PC-3 (cell line): ENCODE data around the gene KCNJ10. TPM values are rescaled to one million over a fixed set of nuclear protein-coding genes. Genes with fewer than 3 reads are reported as not detected.

Source experiments
- ATAC-seq: fragments of 200-7000 bp; cut with Tn5 transposase; 2 replicates; pipeline ENCODE4 v1.9.1; 2020; ENCODE audit warnings: mild to moderate bottlenecking, moderate library complexity
- BruUV-seq: library from RNA; stranded (reverse); fragments of 400-500 nt; replicated peaks from 2 replicates; lab custom pipeline; 2021; lab: Mats Ljungman, UMichigan
- CTCF ChIA-PET: fragments of 300-600 bp; sonication (Branson Sonifier 250); formaldehyde crosslinking; loops from one replicate; lab custom pipeline; 2022; ENCODE audit warnings: antibody characterized with exemption; lab: Charles Lee
- POLR2A ChIA-PET: fragments of 300-600 bp; sonication (Branson Sonifier 250); formaldehyde crosslinking; loops from one replicate; lab custom pipeline; 2022; ENCODE audit warnings: antibody characterized with exemption; ENCODE audit not compliant: unreplicated experiment; lab: Charles Lee
- DNase-seq: peaks from one replicate; pipeline ENCODE4 v3.0.0-alpha.2; 2015
- H2AFZ ChIP-seq: fragments of 300-600 bp; sonication (generic); 2 replicates; pipeline ENCODE4 v1.6.0; 2016; ENCODE audit warnings: antibody characterized with exemption, low read length
- H3F3A ChIP-seq: fragments of 300-600 bp; sonication (generic); one replicate; pipeline ENCODE4 v1.6.0; 2017; ENCODE audit warnings: antibody characterized with exemption, low read length, control low read depth, mild to moderate bottlenecking; ENCODE audit not compliant: unreplicated experiment
- H3K27ac ChIP-seq: fragments of 300-600 bp; sonication (generic); 2 replicates; pipeline ENCODE4 v1.5.1; 2016; ENCODE audit warnings: mild to moderate bottlenecking, low read length
- H3K27me3 ChIP-seq: fragments of 300-600 bp; sonication (generic); 2 replicates; pipeline ENCODE4 v1.6.1; 2016; ENCODE audit warnings: low read length, mixed read lengths
- H3K36me3 ChIP-seq: fragments of 300-600 bp; sonication (generic); 2 replicates; pipeline ENCODE4 v1.6.1; 2016; ENCODE audit warnings: low read depth, mixed run types, low read length, mixed read lengths
- H3K4me1 ChIP-seq: fragments of 300-600 bp; sonication (generic); 2 replicates; pipeline ENCODE4 v1.5.1; 2016; ENCODE audit warnings: low read length; ENCODE audit not compliant: insufficient read depth
- H3K4me2 ChIP-seq: fragments of 300-600 bp; sonication (generic); 2 replicates; pipeline ENCODE4 v1.6.0; 2016; ENCODE audit warnings: low read length
- H3K4me3 ChIP-seq: fragments of 300-600 bp; sonication (generic); 2 replicates; pipeline ENCODE4 v1.5.1; 2016; ENCODE audit warnings: mild to moderate bottlenecking, low read length, mixed read lengths
- H3K79me2 ChIP-seq: fragments of 300-600 bp; sonication (generic); 2 replicates; pipeline ENCODE4 v1.6.1; 2017; ENCODE audit warnings: low read length, mixed read lengths
- H3K9ac ChIP-seq: fragments of 300-600 bp; sonication (generic); 2 replicates; pipeline ENCODE4 v1.6.0; 2016; ENCODE audit warnings: mild to moderate bottlenecking, low read length
- H3K9me2 ChIP-seq: fragments of 300-600 bp; sonication (generic); replicated peaks from 2 replicates; pipeline ENCODE4 v1.6.1; 2016; ENCODE audit warnings: mixed run types, low read length, mixed read lengths
- H3K9me3 ChIP-seq: fragments of 300-600 bp; sonication (generic); 2 replicates; pipeline ENCODE4 v1.6.1; 2016; ENCODE audit warnings: low read length, mixed read lengths
- H4K20me1 ChIP-seq: fragments of 300-600 bp; sonication (generic); 2 replicates; pipeline ENCODE4 v1.6.1; 2016; ENCODE audit warnings: low read length, mixed read lengths
- CTCF ChIP-seq: fragments of 300-600 bp; sonication (generic); conservative IDR thresholded peaks from 2 replicates; pipeline ENCODE4 v1.5.1; 2017; ENCODE audit warnings: antibody characterized with exemption, low read depth, mild to moderate bottlenecking, low read length
- EZH2 ChIP-seq: fragments of 300-600 bp; sonication (generic); IDR thresholded peaks from one replicate; pipeline ENCODE4 v1.6.1; 2017; ENCODE audit warnings: antibody characterized with exemption, mild to moderate bottlenecking, low read length; ENCODE audit not compliant: unreplicated experiment
- EZH2phosphoT487 ChIP-seq: fragments of 300-600 bp; sonication (generic); IDR thresholded peaks from 2 replicates; pipeline ENCODE4 v1.6.1; 2018; ENCODE audit warnings: mild to moderate bottlenecking, antibody characterized with exemption, low read length, borderline replicate concordance
- intact Hi-C: fragments of 100-400 bp; cut with micrococcal nuclease; formaldehyde crosslinking; loops from 2 replicates; pipeline ENCODE4 v1.9.0; 2023
- total RNA-seq: library from RNA; depleted of rRNA; stranded (reverse); fragments of >200 nt; gene quantifications from 2 replicates; pipeline ENCODE4 v1.2.3, GENCODE V29; 2014

KCNJ10 gene
- total RNA-seq, 1 experiment from 2014 or later: 0.15 TPM

DNA sequence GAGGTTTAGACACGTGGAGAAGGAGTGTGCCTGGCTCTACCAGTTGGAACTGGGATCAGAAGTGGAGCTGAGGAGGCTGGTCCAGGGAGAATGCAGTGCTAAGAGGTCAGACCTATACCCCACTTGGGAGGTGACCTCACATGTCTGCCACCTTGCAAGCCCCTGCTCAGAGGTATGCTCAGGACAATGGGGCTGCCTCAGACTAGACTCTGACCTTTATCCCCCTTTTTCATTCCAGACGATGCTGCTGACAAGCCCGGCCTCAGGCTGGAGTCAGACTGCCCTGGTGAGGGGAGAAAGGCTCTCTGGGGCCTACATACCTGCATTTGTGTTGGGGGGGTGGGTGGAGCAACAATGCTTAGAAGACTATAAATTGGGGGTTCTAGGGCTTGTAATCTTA, 5.2 kb downstream of the KCNJ10 start:
- Histone ChIP-seq H3K9ac (no peak overlapping the region), H3F3A (no peaks in the 10 kb centered on the region), H3K4me3 (no peak overlapping the region), H2AFZ (no peak overlapping the region), H3K4me2 (no peak overlapping the region), H3K9me2 (no peaks in the 10 kb centered on the region), H3K36me3 (no peaks in the 10 kb centered on the region), H4K20me1 (no peaks in the 10 kb centered on the region), H3K27ac (no peak overlapping the region), H3K27me3 (peaks cover 72% of the 10 kb centered on the region), H3K9me3 (no peaks in the 10 kb centered on the region), H3K4me1 (no peaks in the 10 kb centered on the region), H3K79me2 (no peaks in the 10 kb centered on the region)
- no TSS peak for BruUV-seq
- intact Hi-C loops: no loop called here
- ATAC-seq (no peak), DNase-seq (no peak)
- ChIA-PET CTCF (no interaction called here), POLR2A (no interaction called here)
- TF ChIP-seq CTCF (no peak), EZH2phosphoT487 (no peak), EZH2 (no peak)

- no TSS peak for BruUV-seq
- Histone ChIP-seq H3K4me1 (no peaks in the 10 kb centered on the region), H3K4me2 (no peak overlapping the region), H3K9me2 (no peaks in the 10 kb centered on the region), H3K9me3 (no peaks in the 10 kb centered on the region), H3K79me2 (no peaks in the 10 kb centered on the region), H4K20me1 (no peaks in the 10 kb centered on the region), H3K4me3 (no peak overlapping the region), H3K9ac (no peak overlapping the region), H2AFZ (no peak overlapping the region), H3K36me3 (no peaks in the 10 kb centered on the region), H3K27ac (no peak overlapping the region), H3K27me3 (peaks cover 71% of the 10 kb centered on the region), H3F3A (no peaks in the 10 kb centered on the region)
- TF ChIP-seq CTCF: no peak
- no peak for TF ChIP-seq EZH2phosphoT487
- no peak for TF ChIP-seq EZH2
- DNase-seq: no peak
- intact Hi-C loops: no loop called here
- no peak for ATAC-seq
- ChIA-PET CTCF (no interaction called here), POLR2A (no interaction called here)
Observed at GRCh38 chr1:160064164-160064563, 5.8 kb downstream of the KCNJ10 start.

DNA sequence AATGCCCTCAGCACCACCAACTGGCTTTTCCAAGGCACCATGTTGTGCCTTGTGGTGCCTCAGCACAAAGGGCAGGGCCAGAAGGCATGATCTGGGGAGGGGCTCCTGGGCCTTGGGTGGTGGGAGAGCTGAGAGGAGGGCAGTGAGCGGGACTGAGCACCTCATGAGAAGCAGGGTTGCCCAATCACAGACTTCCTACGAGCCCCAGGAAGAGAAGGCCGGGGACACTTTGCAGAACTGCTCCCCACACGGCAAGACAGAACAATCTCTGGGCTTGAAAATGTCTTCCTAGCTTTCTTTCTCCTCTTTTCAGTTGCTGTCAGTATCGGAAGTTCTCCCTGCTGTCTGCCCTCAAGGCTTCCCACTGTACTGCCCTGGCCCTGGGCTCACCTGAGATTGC, 6.8 kb downstream of the KCNJ10 start:
- H3K27ac ChIP-seq: no peak overlapping the region
- H3K27me3 ChIP-seq: peaks cover 63% of the 10 kb centered on the region
- ATAC-seq (no peak), DNase-seq (no peak)
- ChIA-PET CTCF (no interaction called here), POLR2A (no interaction called here)
- no peak overlapping the region for H3K4me3 ChIP-seq
- intact Hi-C loops: no loop called here
- H3K4me2 ChIP-seq: no peak overlapping the region
- no peaks in the 10 kb centered on the region for H3K79me2 ChIP-seq
- H3F3A ChIP-seq: no peaks in the 10 kb centered on the region
- no TSS peak for BruUV-seq
- H3K9me3 ChIP-seq: no peaks in the 10 kb centered on the region
- no peaks in the 10 kb centered on the region for H4K20me1 ChIP-seq
- no peak for TF ChIP-seq EZH2phosphoT487
- no peak for TF ChIP-seq EZH2
- no peak for TF ChIP-seq CTCF
- H3K36me3 ChIP-seq: no peaks in the 10 kb centered on the region
- no peaks in the 10 kb centered on the region for H3K9me2 ChIP-seq
- no peak overlapping the region for H2AFZ ChIP-seq
- H3K4me1 ChIP-seq: no peaks in the 10 kb centered on the region
- no peak overlapping the region for H3K9ac ChIP-seq
